NCI-H446 (cell line): Measurements from ENCODE around the gene AP2A1.
"Not testable (repeated sequence)": the region's sequence is repeated elsewhere in the genome, so short reads cannot be mapped to it uniquely, and the experiment has no call there.

ENCODE experiments used
- DNase-seq, 2 experiments: peaks; one replicate each; lab custom pipeline; 2025; lab: John Stamatoyannopoulos, UW

AP2A1 gene

GRCh38 chr19:49812997-49813861 lies 46.4 kb downstream of the AP2A1 start, which contains the start of gene FUZ:
TSS of gene FUZ (minus strand) at chr19:49813292. CDS start at chr19:49813106, 186 bp downstream.
- DNase-seq, result peak; percentile 98 to 99

GRCh38 chr19:49814010-49814409 lies 47.2 kb downstream of the AP2A1 start:
- no peak for DNase-seq

DNA sequence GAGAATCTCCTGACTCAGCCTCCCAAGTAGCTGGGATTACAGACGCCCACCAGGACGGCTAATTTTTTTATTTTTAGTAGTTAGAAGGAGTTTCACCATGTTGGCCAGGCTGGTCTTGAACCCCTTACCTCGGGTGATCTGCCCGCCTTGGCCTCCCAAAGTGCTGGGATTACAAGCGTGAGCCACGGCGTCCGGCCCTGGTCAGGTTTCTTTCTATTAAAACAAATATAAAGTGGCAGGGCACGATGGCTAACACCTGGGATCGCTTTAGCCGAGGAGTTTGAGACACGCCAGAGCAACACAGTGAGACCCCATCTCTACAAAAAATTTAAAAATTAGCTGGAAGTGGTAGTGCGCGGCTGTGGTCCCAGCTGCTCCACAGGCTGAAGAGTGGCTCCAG lies 49.8 kb downstream of the AP2A1 start:
- DNase-seq, result no peak

DNA sequence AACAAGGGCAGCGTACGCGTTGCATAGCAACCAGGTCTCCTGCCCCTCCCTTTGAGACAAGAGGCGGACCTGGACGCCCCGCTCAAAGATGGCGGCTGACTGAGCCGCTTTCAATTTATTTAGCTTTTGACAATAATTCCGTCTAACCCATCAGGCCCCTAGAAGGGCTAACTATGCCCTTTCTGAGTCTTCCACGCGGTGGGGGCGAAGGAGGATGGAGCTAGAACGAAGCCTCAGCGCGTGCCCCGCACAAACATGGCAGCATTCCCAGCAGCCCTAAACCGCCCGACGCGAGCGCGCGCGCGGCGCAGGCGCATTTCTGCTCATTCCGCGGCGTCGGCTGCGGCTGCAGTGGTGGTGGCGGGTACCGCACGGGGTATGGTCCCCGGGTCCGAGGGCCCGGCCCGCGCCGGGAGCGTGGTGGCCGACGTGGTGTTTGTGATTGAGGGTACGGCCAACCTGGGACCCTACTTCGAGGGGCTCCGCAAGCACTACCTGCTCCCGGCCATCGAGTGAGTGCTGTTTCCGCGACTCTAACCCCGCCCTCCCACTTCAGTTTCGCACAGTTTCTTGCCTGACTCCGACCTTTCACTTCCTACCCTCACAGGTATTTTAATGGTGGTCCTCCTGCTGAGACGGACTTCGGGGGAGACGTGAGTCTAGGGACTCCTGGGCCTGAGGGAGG lies 51.3 kb downstream of the AP2A1 start, which contains the start of gene MED25:
Gene MED25 (plus strand): TSS at position 326 of the 685 bp plus-strand sequence. CDS start 53 bp downstream, at position 379.
- peak; percentile 79 to 92 for DNase-seq

DNA sequence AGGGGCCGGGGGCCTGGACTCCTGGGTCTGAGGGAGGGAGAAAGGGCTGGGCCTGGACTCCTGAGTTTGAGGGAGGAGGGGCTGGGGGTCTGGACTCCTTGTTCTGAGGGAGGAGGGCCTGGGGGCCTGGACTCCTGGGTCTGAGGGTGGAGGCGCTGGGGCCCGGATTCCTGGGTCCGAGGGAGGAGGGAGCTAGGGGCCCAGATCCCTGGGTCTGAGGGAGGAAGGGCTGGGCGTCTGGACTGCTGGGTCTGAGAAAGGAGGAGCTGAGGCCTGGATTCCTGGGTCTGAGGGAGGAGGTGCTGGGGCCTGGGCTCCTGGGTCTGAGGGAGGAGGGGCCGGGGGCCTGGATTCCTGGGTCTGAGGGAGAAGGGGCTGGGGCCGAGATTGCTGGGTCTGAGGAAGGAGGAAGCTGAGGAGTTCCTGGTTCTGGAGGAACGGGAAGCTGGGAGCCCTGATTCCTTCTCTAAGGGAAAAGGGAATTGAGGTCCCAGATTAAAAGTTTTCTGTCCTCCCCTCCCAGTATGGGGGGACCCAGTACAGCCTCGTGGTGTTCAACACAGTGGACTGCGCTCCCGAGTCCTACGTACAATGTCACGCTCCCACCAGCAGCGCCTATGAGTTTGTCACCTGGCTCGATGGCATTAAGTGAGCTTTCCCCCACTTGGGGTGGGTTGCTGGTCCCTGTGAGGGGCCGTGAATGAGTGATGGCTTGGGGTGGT lies 52.0 kb downstream of the AP2A1 start:
- no peak for DNase-seq

DNA sequence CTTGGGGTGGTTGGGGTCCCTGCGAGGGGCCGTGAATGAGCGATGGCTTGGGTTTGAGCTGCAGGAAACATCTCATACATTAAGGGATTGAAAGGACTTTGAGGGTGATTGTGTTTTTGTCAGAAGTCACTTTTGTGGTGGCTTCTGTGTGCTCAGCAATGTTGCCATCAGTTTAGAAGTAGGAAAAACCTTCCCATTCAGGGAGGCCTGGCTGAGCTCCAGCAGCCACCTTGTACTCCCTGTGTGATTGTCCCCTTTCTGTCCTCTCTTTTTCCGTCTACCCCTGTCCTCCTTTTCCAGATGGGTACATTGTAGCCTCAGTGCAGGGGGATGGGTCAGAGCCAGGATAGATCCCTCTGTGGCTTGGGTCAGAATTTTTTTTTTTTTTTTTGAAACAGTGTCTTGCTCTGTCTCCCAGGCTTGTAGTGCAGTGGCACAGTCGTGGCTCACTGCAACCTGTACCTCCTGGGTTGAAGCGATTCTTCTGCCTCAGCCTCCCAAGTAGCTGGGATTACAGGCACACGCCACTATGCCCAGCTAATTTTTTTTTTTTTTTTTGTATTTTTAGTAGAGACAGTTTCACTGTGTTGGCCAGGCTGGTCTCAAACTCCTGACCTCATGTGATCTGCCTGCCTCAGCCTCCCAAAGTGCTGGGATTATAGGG lies 52.8 kb downstream of the AP2A1 start:
- DNase-seq, result not testable (repeated sequence)

- no peak for DNase-seq
Measured at GRCh38 chr19:49820125-49820524, 53.3 kb downstream of the AP2A1 start.

DNA sequence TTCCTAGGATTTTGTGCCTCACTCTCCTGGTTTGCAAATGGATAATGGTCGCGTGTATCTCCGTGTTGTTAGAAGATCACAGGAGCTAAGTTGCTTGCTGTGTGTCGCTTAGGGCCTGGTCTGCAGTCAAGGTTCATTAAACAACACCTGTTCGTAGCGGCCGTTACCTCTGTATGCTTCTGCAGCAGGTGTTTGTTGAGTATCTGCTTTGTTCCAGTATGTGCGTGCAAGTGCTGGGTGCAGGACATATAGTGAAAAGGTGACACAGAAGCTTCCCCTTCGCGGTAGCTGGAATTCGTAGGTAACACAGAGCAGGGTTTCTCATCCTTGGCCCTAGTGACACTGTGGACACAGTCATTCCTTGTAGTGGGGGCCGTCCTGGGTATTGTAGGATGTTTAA lies 56.7 kb downstream of the AP2A1 start:
- no peak for DNase-seq

DNA sequence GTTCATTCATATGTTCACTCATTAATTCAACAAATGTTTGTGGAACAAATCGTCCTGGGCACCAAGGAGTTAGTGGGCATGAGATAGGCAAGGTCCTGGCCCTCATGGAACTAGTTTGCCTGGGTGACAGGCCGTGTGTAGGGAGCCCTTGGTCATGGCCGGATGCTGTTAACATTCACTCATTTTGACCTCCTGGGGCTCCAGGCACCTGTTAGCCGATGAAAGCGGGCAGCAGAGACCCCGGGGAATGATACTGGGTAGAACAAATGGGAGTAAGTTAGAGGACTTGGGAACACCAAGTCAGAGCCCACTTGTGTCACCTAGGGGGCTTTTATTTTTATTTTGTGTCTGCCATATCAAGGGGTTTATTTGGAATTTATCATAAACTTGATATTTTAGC lies 57.9 kb downstream of the AP2A1 start:
- no peak for DNase-seq

DNA sequence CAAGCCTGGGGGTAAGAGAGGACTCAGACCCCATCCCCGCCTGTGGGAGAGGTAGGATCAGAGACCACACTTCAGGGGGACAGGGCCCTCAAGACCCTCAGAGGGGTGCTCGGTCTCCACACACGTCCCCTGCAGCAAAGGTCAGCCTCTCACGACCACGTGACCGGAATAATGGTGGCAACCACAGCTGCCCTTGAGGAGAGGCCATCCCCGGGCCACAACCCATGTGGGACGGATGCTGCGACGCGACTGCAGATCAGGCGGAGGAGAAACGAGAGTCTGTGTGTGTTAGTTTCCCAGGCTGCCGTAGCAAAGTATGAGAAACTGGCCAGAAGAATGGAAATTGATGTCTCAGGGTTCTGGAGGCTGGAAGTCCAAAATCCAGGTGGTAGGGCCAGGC lies 60.2 kb downstream of the AP2A1 start:
- no peak for DNase-seq

- DNase-seq, result no peak
Measured at GRCh38 chr19:49829200-49829599, 62.4 kb downstream of the AP2A1 start.

DNA sequence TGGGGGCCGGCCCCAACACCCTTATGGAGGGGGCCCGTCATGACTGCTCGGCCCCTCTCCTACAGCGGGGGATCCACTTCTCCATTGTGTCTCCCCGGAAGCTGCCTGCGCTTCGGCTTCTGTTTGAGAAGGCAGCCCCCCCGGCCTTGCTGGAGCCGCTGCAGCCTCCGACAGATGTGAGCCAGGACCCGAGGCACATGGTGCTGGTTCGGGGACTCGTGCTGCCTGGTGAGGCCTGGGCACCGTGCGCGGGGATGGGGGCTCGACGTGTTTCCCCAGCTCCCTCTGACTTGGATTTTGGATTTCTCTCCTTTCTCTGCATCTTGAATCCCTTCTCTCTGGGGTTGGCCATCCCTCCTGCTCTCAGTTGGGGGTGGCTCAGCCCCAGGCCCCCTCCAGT lies 62.9 kb downstream of the AP2A1 start:
- DNase-seq, result no peak

DNA sequence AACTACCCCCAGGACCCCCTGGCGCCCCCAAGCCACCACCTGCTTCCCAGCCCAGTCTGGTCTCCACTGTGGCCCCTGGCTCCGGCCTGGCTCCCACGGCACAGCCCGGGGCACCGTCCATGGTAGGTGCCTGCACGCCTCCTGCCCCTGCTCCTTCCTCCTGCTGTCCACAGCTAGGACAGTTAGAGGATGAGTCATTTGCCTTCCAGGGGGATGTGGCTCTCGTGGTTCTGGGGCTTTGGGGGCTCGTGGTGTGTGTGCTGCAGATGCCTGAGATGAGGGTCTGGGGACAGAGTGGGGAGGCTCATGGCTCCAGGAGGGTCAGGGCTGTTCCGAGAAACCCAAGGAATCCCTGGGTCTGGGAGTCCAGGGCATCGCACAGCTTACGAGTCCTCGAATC lies 64.0 kb downstream of the AP2A1 start:
- DNase-seq, result no peak

DNA sequence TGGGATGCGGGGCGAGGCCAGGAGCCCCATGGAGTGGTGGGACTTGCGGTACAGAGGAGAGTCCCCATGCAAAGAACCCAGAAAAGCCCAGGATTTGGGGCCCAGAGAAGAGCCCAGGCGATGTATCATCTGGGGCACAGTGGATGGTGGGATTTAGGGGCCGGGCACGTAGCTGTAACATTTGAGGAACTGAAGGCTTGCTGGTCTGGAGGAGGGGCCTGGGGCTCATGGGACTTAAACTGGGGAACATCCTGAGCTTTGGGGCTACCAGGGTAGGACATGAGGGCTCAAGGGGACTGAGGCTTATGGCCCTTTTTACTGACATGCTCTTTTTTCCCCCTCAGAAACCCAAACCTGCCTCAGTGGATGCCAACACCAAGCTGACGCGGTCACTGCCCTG lies 64.8 kb downstream of the AP2A1 start:
- DNase-seq, result no peak

DNA sequence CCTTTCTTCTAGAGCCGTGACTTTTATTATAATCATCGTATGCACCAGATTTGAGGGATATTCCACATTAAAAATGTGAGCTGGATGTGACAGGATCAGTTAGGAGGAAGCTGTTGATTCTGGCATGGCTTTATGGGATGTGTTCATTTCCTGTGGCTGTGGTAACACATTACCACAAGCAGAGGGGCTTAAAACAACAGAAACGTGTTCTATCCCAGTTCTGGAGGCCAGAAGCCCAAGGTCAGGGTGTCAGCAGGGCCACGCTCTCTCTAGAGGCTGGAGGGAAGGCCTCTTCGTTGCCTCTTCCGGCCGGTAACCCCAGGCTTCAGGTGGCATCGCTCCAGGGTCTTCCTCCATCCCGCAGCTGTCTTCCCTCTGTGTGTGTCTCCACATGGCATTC lies 65.8 kb downstream of the AP2A1 start:
- no peak for DNase-seq

DNA sequence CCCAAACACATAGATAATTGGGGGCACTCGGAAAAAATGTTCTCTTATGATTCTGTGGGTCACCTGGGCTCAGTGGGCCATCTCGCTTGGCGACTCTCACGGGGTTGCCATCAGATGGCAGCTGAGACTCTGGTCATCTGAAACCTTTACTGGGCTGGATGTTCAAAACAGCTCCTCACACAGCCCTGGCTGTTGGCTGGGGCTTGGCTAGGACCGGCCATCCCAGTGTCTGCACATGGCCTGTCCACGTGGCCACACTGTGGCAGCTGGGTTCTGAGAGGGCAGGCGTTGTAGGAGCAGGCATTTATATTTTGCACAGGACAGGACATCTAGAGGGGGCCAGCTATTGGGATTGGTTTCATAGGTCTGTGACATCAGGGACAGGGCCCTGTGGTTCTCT lies 66.8 kb downstream of the AP2A1 start:
- no peak for DNase-seq

DNA sequence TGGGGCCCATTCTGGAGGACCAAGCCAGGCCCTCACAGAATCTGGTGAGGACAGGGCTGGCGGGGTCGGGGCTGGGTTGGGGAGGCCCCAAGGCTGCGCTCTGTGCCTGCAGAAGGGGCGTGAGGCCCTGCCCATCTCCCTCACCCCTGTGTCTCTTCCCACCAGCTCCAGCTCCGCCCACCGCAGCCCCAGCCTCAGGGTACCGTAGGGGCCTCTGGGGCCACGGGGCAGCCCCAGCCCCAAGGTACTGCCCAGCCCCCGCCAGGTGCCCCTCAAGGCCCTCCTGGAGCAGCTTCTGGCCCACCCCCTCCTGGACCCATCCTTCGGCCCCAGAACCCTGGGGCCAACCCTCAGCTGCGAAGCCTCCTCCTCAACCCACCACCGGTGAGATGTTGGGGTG lies 68.8 kb downstream of the AP2A1 start:
- DNase-seq, result no peak

GRCh38 chr19:49836176-49837008 lies 69.6 kb downstream of the AP2A1 start:
- no peak for DNase-seq

DNA sequence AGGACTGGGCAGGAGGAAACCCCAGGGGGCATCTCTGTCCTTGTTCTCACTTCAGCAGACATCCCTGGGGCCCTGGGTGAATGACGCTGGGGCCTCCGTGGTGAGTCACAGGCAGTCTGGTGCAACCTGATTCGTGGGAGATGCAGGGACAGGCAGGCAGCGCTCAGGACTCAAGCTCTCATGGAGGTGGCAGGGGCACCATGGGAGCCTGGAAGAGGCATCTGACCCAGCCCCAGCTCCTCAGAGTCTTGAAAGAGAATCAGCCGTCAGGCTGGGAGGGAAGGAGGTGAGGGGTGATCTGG lies 70.2 kb downstream of the AP2A1 start:
- no peak for DNase-seq

GRCh38 chr19:49837425-49837824 lies 70.6 kb downstream of the AP2A1 start:
- DNase-seq, result no peak

GRCh38 chr19:49838885-49839588 lies 72.2 kb downstream of the AP2A1 start:
- no peak for DNase-seq
